Duodenal mucosa (tissue), 2 donors: ENCODE measurements around the gene ACTL8.

ENCODE experiments used
- H3K27ac ChIP-seq: one replicate; pipeline ENCODE4 v1.7.0; 2013; ENCODE audit warnings: low read depth, low read length
- H3K27me3 ChIP-seq, 2 donors: one replicate each; pipeline ENCODE4 v1.7.0; 2013; ENCODE audit warnings: low read length in 2 of 2, control low read depth in 1 of 2; ENCODE audit not compliant: insufficient read depth in 2 of 2, control insufficient read depth in 1 of 2
- H3K36me3 ChIP-seq, 2 donors: one replicate each; pipeline ENCODE4 v1.7.0; 2013; ENCODE audit warnings: low read length in 2 of 2, control low read depth in 1 of 2; ENCODE audit not compliant: insufficient read depth in 2 of 2, control insufficient read depth in 1 of 2
- H3K4me1 ChIP-seq, 2 donors: one replicate each; pipeline ENCODE4 v1.7.0; 2013; ENCODE audit warnings: low read length in 2 of 2, control low read depth in 1 of 2; ENCODE audit not compliant: insufficient read depth in 2 of 2, control insufficient read depth in 1 of 2
- H3K4me3 ChIP-seq, 2 donors: one replicate each; pipeline ENCODE4 v1.7.0; 2013; ENCODE audit warnings: low read length in 2 of 2, low read depth in 1 of 2
- H3K9ac ChIP-seq, 2 donors: one replicate each; pipeline ENCODE4 v1.7.0; 2013; ENCODE audit warnings: low read length in 2 of 2, low read depth in 1 of 2
- H3K9me3 ChIP-seq, 2 donors: one replicate each; pipeline ENCODE4 v1.7.0; 2013; ENCODE audit warnings: low read length in 2 of 2, control low read depth in 1 of 2; ENCODE audit not compliant: control insufficient read depth in 1 of 2

The ACTL8 gene

GRCh38 chr1:17867470-17867869, 112.3 kb downstream of the ACTL8 start:
- no peaks in the 10 kb centered on the region for H3K27me3 ChIP-seq
- H3K9me3 ChIP-seq: no peaks in the 10 kb centered on the region
- no peak overlapping the region for H3K27ac ChIP-seq
- H3K4me3 ChIP-seq: no peak overlapping the region
- H3K9ac ChIP-seq: no peak overlapping the region
- no peaks in the 10 kb centered on the region for H3K4me1 ChIP-seq
- H3K36me3 ChIP-seq: no peaks in the 10 kb centered on the region

GRCh38 chr1:17869815-17870214, 114.7 kb downstream of the ACTL8 start:
- Histone ChIP-seq H3K4me3 (no peak overlapping the region), H3K27me3 (no peaks in the 10 kb centered on the region), H3K27ac (no peak overlapping the region), H3K9ac (no peak overlapping the region), H3K36me3 (no peaks in the 10 kb centered on the region), H3K4me1 (no peaks in the 10 kb centered on the region), H3K9me3 (no peaks in the 10 kb centered on the region)

- Histone ChIP-seq H3K9me3 (no peaks in the 10 kb centered on the region), H3K4me3 (no peak overlapping the region), H3K27ac (no peak overlapping the region), H3K9ac (no peak overlapping the region), H3K4me1 (no peaks in the 10 kb centered on the region), H3K27me3 (no peaks in the 10 kb centered on the region), H3K36me3 (no peaks in the 10 kb centered on the region)
These were observed 115.5 kb downstream of the ACTL8 start for GRCh38 chr1:17870679-17871078.

- no peaks in the 10 kb centered on the region for H3K9me3 ChIP-seq
- H3K4me1 ChIP-seq: no peaks in the 10 kb centered on the region
- H3K27ac ChIP-seq: no peak overlapping the region
- no peaks in the 10 kb centered on the region for H3K27me3 ChIP-seq
- H3K36me3 ChIP-seq: no peaks in the 10 kb centered on the region
- H3K9ac ChIP-seq: no peak overlapping the region
- no peak overlapping the region for H3K4me3 ChIP-seq
These were observed 118.0 kb downstream of the ACTL8 start for GRCh38 chr1:17873007-17873675.

- Histone ChIP-seq H3K9ac (no peak overlapping the region), H3K27ac (no peak overlapping the region), H3K4me1 (no peaks in the 10 kb centered on the region), H3K36me3 (no peaks in the 10 kb centered on the region), H3K9me3 (no peaks in the 10 kb centered on the region), H3K27me3 (no peaks in the 10 kb centered on the region), H3K4me3 (no peak overlapping the region)
These were observed 119.1 kb downstream of the ACTL8 start for GRCh38 chr1:17874231-17874630.

- H3K9ac ChIP-seq: no peak overlapping the region
- no peaks in the 10 kb centered on the region for H3K4me1 ChIP-seq
- H3K36me3 ChIP-seq: no peaks in the 10 kb centered on the region
- H3K27me3 ChIP-seq: no peaks in the 10 kb centered on the region
- H3K4me3 ChIP-seq: no peak overlapping the region
- no peak overlapping the region for H3K27ac ChIP-seq
- no peaks in the 10 kb centered on the region for H3K9me3 ChIP-seq
These were observed 119.6 kb downstream of the ACTL8 start for GRCh38 chr1:17874710-17875109.

GRCh38 chr1:17875171-17875881, 120.2 kb downstream of the ACTL8 start:
- no peak overlapping the region for H3K9ac ChIP-seq
- H3K27me3 ChIP-seq: no peaks in the 10 kb centered on the region
- H3K36me3 ChIP-seq: no peaks in the 10 kb centered on the region
- no peaks in the 10 kb centered on the region for H3K9me3 ChIP-seq
- H3K4me1 ChIP-seq: no peaks in the 10 kb centered on the region
- H3K4me3 ChIP-seq: no peak overlapping the region
- no peak overlapping the region for H3K27ac ChIP-seq

GRCh38 chr1:17875882-17876280, 120.7 kb downstream of the ACTL8 start:
- Histone ChIP-seq H3K9ac (no peak overlapping the region), H3K27me3 (no peaks in the 10 kb centered on the region), H3K36me3 (no peaks in the 10 kb centered on the region), H3K4me3 (no peak overlapping the region), H3K4me1 (no peaks in the 10 kb centered on the region), H3K27ac (no peak overlapping the region), H3K9me3 (no peaks in the 10 kb centered on the region)
